ENCODE results near the gene TBX21.

Gene TBX21, protein sequence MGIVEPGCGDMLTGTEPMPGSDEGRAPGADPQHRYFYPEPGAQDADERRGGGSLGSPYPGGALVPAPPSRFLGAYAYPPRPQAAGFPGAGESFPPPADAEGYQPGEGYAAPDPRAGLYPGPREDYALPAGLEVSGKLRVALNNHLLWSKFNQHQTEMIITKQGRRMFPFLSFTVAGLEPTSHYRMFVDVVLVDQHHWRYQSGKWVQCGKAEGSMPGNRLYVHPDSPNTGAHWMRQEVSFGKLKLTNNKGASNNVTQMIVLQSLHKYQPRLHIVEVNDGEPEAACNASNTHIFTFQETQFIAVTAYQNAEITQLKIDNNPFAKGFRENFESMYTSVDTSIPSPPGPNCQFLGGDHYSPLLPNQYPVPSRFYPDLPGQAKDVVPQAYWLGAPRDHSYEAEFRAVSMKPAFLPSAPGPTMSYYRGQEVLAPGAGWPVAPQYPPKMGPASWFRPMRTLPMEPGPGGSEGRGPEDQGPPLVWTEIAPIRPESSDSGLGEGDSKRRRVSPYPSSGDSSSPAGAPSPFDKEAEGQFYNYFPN

DNA sequence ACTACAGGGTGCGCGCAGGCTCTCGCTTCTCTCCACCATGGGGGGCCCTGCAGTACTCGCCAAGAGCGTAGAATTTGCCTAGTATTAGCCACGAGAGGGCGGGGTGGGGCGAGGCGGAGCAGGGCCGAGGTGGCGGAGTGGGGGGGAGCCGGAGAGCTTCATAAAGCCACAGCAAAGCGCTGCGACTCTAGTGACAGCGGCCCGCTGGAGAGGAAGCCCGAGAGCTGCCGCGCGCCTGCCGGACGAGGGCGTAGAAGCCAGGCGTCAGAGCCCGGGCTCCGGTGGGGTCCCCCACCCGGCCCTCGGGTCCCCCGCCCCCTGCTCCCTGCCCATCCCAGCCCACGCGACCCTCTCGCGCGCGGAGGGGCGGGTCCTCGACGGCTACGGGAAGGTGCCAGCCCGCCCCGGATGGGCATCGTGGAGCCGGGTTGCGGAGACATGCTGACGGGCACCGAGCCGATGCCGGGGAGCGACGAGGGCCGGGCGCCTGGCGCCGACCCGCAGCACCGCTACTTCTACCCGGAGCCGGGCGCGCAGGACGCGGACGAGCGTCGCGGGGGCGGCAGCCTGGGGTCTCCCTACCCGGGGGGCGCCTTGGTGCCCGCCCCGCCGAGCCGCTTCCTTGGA lies at the start of gene TBX21:
Gene TBX21, plus strand, starts transcription at position 190 of the 627 bp plus-strand sequence. Its CDS starts 219 bp downstream, at position 409.
- peak; percentile 89 to 90 for DNase-seq (ENCODE audit: low read depth in 2 of 2)

- DNase-seq (ENCODE audit: low read depth in 2 of 2), result no peak
Observed at GRCh38 chr17:47684025-47684424, 49.0 kb upstream of the TBX21 start.

DNA sequence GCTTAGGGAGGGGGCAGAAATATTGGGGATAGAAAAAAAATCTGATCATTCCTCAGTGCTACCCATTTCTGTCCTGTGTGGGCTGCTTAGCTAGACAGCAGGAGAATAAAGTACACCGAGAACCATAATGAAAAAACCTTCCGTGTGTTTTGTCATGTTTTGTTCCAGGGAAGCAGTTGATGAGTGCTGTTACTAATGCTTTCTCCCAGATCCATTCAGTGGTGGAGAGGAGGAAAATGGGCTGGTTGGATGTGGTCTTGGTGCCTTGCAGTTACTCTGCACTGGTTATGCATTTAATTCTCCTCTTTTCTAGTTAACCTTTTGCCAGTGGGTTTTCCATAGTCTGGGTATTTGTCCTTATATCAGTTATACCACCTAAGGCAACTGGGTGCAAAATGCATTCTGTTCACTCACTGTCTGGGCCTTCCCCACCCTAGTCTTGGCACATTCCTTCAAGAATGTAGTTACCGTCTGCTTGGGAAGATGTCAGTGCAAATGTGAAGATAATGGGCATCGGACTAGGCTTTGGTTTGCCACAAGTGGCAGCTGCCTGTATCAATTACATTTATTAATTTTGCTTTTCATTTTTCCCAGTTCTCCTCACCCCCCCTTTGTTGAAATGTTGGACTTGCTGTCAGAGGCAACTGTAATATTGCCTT lies 48.4 kb upstream of the TBX21 start:
- DNase-seq (ENCODE audit: low read depth in 2 of 2), result no peak

DNA sequence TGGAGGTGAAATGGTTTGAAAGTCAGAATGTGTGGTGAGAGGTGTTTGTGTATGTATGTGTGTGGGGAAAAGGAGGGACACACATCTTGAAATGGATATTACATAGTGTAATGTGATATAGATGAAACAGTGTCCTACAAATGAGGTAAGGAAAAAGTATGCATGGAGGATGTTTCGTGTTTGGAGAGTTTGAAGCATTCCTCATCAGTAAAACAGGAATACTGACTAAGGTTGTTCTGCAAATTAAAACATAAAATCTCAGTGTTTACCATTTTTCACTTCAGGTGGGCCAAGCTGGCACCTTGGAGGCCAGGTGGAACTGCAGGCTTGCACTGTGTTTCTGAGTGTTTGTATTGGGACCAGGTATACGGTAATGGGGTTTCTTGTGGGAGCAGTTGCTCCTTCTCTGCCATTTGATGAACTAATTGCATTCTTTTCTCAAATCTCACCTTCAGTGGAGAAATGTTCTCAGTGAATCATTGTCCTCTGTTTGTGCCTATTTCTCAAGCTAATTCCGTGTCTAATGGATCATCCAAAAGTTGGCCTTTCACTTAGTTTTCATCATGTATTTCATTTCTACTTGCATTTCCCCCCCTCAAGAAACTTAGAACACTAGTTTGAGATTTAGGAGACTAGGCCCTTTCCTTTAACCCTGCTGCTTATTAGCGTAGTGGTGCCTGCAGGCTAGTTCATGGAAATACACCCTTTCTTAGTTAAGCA lies 47.3 kb upstream of the TBX21 start:
- no peak for DNase-seq (ENCODE audit: low read depth in 2 of 2)

- no peak for DNase-seq (ENCODE audit: low read depth in 2 of 2)
Observed at GRCh38 chr17:47686276-47686635, 46.8 kb upstream of the TBX21 start.

- no peak for DNase-seq (ENCODE audit: low read depth in 2 of 2)
Observed at GRCh38 chr17:47686664-47687327, 46.2 kb upstream of the TBX21 start.

DNA sequence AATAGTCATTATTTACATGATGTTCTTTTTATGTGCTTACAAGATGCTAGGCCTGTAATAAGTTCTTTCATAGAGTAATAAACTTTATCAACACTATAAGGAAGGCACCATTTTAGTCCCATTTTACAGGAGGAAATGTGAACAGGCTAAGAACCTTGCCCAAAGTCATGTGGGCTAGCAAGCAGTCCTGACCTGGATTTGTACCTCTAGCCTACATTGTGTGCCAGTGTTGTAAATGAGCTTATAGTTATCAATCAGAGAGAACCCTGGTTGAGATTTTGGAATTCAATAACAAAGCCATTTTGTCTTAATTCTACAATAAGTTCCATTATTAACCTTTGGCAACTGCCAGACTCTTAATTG lies 45.7 kb upstream of the TBX21 start:
- DNase-seq (ENCODE audit: low read depth in 2 of 2), result no peak

GRCh38 chr17:47687748-47688147 lies 45.3 kb upstream of the TBX21 start:
- no peak for DNase-seq (ENCODE audit: low read depth in 2 of 2)

DNA sequence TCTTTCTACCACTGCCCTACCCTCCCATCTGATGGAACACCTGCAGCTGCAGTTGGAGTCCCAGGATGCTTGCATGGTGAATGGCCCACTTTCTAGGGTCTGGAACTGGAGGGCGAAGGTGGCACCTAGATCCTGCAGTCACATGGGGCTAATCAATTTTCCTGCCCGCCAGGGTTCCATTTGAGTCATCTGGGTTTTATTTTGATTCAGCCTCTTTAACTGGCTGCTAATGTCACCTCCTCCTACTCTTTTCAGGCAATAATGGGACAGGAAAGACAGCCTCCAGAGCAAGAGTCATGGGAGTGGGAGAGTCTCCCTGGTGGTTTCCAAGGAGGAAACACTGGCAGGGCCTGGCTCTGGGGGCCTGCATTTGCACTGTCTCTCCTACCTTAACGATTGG lies 42.9 kb upstream of the TBX21 start:
- no peak for DNase-seq (ENCODE audit: low read depth in 2 of 2)

GRCh38 chr17:47692137-47692894 lies 40.7 kb upstream of the TBX21 start:
- DNase-seq (ENCODE audit: low read depth in 2 of 2), result no peak

DNA sequence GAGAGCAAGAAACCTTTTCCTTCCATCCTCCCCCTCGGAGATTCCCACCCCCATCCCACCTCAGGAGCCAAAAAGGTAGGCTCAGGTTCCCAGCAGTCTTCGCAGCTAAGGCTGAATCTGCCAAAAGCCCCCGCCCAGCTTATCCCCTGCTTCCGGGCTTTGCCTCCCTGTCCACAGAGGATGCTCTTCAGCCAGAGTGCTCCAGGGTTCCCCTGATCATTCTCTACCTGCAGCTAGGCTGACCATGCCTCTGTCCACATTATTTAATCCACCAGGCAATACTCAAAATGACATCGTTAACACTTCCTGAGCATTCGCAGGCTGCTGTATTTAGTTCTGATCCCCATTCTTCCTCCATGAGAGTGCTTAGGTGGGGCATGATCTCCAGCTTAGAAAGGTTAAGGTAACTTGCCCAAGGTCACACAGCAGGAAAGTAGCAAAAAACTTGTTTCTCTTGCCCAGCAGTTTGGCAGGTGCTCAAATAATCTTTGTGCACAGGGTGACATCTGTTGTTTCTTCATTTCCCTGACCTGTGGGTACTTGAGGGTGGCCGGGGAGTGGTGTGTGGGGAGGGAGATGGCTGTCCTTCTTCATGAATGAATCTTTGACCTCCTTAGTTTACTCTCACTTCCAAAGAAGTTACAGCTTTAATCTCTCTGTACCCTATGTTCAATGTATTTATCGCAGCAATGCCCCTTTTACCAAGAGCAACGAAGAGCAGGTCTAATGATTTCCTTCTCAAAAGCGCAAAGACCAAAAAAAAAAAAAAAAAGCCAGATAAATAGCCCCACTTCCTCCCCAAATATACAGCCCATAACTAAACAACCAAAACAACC lies 39.9 kb upstream of the TBX21 start:
- no peak for DNase-seq (ENCODE audit: low read depth in 2 of 2)

DNA sequence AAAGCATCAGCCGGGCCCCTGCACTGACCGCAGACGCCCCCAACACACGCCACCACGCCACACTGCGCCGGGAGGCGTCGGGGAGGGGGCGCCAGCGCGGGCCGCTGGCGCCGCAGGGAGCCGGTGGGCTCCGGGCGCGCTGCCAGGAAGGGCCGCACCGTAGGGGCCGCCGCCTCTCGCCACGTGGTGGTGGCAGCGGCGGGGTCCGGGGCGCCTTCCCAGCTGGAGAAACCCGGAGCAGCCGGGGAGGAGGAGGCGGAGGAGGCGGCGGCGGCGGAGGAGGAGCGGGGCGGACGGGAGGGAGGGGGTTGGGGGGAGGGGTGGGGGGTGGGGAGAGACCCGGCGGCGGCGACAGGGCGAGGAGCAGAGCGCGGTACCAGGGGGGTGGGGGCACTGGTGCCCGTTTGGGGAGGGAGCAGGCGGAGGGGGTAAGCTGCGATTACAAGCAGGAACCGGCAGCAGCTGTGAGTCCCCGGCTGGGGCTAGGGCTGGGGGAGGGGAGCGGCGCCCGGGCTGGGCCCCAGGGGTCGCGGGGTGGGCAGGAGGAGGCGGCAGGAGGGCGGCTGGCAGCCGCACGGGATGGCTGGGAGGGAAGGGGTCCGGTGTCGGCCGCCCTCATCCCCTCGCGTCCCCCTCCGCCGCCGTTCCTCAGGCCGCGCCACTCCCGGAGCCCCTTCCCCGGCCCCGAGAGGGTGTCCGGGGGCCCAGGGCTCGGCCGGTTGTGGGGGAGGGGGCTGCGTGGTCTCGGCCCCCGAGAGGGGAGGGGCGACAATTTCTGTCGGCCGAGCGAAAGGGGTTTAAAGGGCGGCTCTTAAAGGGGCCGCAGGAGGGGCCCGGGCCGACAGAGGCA lies 39.1 kb upstream of the TBX21 start, which contains the start of gene TBKBP1:
Gene TBKBP1, plus strand, starts transcription at position 431 of the 850 bp plus-strand sequence. CDS start 1,952 bp downstream, outside the sequence.
- peak in 1 of 2 donors; percentile 38 for DNase-seq (ENCODE audit: low read depth in 2 of 2)

DNA sequence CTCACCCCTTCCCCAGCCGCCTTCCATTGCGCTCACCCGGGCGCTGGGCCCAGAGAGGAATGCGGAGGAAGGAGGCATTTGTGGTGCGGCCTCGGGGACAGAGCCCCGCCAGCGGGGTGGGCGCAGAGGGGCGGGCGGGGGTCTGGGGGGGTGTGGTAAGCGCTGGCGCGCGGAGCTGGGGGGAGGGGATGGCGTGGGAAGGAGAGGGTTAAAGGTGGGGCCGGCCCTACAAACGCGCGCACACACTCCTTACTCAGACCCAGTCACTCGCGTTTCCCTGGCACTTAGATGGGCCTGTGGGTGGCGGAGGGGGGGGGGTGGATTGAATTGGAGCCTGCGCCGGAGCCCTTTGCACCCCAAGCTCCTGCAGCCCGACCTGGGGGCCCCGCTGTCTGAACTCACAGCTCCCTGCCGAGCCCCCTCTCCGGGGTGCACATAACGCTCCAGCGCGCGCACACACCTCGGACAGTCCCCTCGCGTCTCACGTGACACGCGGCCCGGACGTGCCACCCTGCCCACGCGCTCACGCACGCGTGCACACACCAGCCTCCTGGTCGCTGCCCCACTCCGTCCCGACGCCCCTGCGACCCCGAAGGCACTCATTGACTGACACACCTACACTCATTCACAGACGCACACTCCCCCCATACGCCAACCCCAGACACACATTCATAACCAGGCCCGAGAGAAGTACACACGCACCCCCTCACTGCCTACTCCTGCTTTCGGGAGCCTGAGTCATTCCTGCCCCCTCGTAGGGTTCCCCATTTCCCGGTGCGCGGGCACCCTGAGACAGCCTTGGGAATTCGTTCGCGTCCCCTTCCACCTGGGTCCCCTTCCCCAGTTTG lies 38.2 kb upstream of the TBX21 start:
- DNase-seq (ENCODE audit: low read depth in 2 of 2), result peak; percentile 43 to 57

DNA sequence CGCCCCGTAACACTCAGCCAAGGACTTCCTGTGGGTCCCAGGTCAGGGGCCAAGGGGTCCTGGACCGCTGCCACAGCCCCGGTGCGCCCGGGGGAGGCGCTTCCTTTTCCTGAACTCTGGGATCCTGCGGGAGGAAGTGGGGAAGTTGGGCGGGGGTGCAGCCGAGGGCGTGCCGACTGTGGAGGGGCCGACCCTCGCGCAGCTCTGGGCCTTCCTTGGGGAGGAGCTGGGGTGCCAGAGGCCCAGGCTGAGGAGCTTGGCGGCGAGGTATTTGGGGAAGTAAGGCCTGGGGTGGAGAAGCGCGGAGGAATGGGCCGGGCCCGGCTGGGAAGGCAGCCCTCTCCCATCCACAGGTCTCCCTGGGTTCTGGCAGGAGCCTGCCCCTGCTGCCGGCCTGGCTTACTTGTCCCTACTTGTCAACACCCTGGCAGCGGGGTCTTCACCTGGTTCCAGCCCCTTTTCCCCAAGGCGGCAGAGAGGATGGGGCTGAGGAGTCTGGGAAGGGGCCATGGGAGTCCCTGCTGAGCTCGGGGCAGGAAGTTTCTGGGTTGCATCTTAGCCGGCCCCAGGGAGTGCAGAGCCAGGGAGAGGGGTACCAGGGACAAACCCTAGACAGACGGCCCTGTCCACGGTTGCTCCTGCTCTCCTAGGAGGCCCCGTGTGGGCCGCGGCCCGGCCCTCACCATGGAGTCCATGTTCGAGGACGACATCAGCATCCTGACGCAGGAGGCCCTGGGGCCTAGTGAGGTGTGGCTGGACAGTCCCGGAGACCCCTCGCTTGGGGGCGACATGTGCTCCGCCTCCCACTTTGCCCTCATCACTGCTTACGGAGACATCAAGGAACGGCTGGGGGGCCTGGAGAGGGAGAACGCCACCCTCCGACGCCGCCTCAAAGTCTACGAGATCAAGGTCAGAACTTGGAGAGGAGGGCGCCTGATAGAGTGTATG lies 37.3 kb upstream of the TBX21 start:
- no peak for DNase-seq (ENCODE audit: low read depth in 2 of 2)

DNA sequence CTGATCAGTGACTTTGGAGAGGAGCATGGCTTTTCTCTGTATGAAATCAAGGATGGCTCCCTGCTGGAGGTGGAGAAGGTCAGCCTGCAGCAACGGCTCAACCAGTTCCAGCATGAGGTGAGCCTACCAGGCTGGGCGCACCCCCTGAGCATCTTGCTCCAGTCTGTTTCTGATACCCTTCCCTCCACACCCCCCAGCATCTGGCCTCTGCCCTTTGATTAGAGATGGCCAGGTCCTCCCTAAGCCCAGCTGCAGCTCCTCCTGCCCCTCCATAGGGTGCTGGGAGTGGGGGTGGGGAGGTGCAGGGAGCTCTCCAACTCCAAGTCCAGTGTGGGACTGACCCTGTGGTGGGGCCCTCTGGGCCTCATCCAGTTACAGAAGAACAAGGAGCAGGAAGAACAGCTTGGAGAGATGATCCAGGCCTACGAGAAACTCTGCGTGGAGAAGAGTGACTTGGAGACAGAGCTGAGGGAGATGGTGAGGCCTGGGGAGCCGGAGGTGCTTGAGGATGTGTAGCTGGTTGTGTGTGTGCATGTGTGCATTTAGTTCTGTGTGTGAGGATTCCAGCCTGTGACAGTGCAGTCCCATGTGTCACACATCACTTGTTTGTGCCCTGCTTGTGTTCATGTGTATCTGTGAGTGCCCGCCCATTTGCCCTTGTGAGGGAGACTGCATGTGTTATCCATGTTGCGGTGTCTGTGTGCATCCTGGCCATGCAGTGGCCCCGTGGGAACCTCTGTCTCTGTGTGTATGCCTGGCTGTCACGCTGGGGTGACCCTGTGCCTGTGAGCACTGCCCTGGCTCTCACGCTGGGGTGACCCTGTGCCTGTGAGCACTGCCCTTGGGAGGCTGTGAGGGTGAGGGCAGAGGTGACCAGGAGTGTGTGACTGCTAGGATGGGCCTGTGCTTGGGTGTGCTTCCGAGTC lies 36.1 kb upstream of the TBX21 start:
- no peak for DNase-seq (ENCODE audit: low read depth in 2 of 2)

Data from stimulated activated CD4-positive, alpha-beta T cell treated with anti-CD3 and anti-CD28 coated beads, Interleukin-4, amount 100 ng/mL, for 48 hours (primary cell).